Measurements from ENCODE around the gene FAM161B. TPM values are rescaled to one million over a fixed set of nuclear protein-coding genes. Genes with fewer than 3 reads are reported as not detected.

FAM161B gene
- total and polyA plus RNA-seq, 2 of the 13 experiments (the other 11 are each of a cell fraction or from before 2014, with no cell fraction given) = 1.6 to 2.0 TPM

GRCh38 chr14:73995977-73996378 is 46.1 kb upstream of the FAM161B start (continued):
- TF ChIP-seq KAT8 (CRISPR knock-in tag; IDR thresholded peaks at IDR 0.05) (0 out of 2 replicates have a peak, but pooled peaks have one; percentile 20), NCOR1 (IDR thresholded peaks at IDR 0.05; ENCODE audit: borderline replicate concordance, low read length) (peak; percentile 58; the same call in 1 of the 2 replicates), FOSL2 (CRISPR knock-in tag; IDR thresholded peaks at IDR 0.05) (peak; percentile 33; the same call in 1 of the 2 replicates), ZNF883 (CRISPR knock-in tag; IDR thresholded peaks at IDR 0.05; ENCODE audit: not compliant biosample characterization) (no peak), ETV5 (CRISPR knock-in tag; IDR thresholded peaks at IDR 0.05; ENCODE audit: borderline replicate concordance) (peak; percentile 79), ZNF788 (CRISPR knock-in tag; IDR thresholded peaks at IDR 0.05; ENCODE audit: borderline replicate concordance) (peak; percentile 74; the same call in 1 of the 2 replicates), TAF1 (CRISPR knock-in tag; IDR thresholded peaks at IDR 0.05) (peak; percentile 56; the same call in 1 of the 2 replicates), ZNF263 (CRISPR knock-in tag; IDR thresholded peaks at IDR 0.05) (peak; percentile 46; the same call in 1 of the 2 replicates), TERF1 (CRISPR knock-in tag; IDR thresholded peaks at IDR 0.05) (no peak), TFDP2 (CRISPR knock-in tag; IDR thresholded peaks at IDR 0.05) (no peak), ZBTB21 (CRISPR knock-in tag; IDR thresholded peaks at IDR 0.05) (peak; percentile 33; the same call in 1 of the 2 replicates), HMGXB3 (CRISPR knock-in tag; IDR thresholded peaks at IDR 0.05; ENCODE audit: borderline replicate concordance) (no peak), DPF2 (CRISPR knock-in tag; IDR thresholded peaks at IDR 0.05; ENCODE audit: borderline replicate concordance, low read depth) (peak; percentile 32; the same call in 1 of the 2 replicates), ZNF557 (CRISPR knock-in tag; IDR thresholded peaks at IDR 0.05) (0 out of 2 replicates have a peak, but pooled peaks have one; percentile 30), ZNF547 (CRISPR knock-in tag; IDR thresholded peaks at IDR 0.05) (no peak), HNF4A (CRISPR knock-in tag; IDR thresholded peaks at IDR 0.05) (peak; percentile 76), HES4 (CRISPR knock-in tag; IDR thresholded peaks at IDR 0.05; ENCODE audit: borderline replicate concordance) (no peak), ZNF550 (CRISPR knock-in tag; IDR thresholded peaks at IDR 0.05; ENCODE audit: borderline replicate concordance) (no peak), KDM5B (CRISPR knock-in tag; IDR thresholded peaks at IDR 0.05; ENCODE audit: borderline replicate concordance) (peak; percentile 43; the same call in 1 of the 2 replicates), GABPB1 (CRISPR knock-in tag; IDR thresholded peaks at IDR 0.05) (no peak), ZZZ3 (CRISPR knock-in tag; IDR thresholded peaks at IDR 0.05; ENCODE audit: borderline replicate concordance) (no peak), ZBTB25 (CRISPR knock-in tag; IDR thresholded peaks at IDR 0.05) (no peak), TMF1 (CRISPR knock-in tag; IDR thresholded peaks at IDR 0.05; ENCODE audit: low read depth) (0 out of 2 replicates have a peak, but pooled peaks have one; percentile 1), FOSL1 (CRISPR knock-in tag; IDR thresholded peaks at IDR 0.05; ENCODE audit: borderline replicate concordance) (no peak)

Data from HepG2 (cell line).